MCF 10A (cell line): Measurements from ENCODE around the gene INCA1. TPM values are rescaled to one million over a fixed set of nuclear protein-coding genes. Genes with fewer than 3 reads are reported as not detected.

Source experiments
- BruUV-seq: library from RNA; stranded (reverse); fragments of 400-500 nt; replicated peaks from 2 replicates; lab custom pipeline; 2021; lab: Mats Ljungman, UMichigan
- CTCF ChIA-PET: fragments of 300-600 bp; sonication (Branson Sonifier 250); formaldehyde crosslinking; extraction: SDS; loops from one replicate; lab custom pipeline; 2021; ENCODE audit warnings: antibody characterized with exemption, inconsistent platforms; lab: Yijun Ruan, JAX
- POLR2A ChIA-PET: fragments of 300-600, 350-650 bp; sonication (Branson Sonifier 250); formaldehyde crosslinking; extraction: SDS; loops from one replicate; lab custom pipeline; 2020; ENCODE audit warnings: antibody characterized with exemption, inconsistent platforms; lab: Yijun Ruan, JAX
- DNase-seq: peaks from one replicate; pipeline ENCODE4 v3.0.0-alpha.2; 2018; ENCODE audit not compliant: unreplicated experiment
- H3K27ac Mint-ChIP-seq: one replicate; pipeline ENCODE4 v1.8.0; 2022; ENCODE audit warnings: mild to moderate bottlenecking, low read depth, mixed read lengths; ENCODE audit not compliant: unreplicated experiment
- H3K27me3 Mint-ChIP-seq: one replicate; pipeline ENCODE4 v1.8.0; 2022; ENCODE audit warnings: mixed read lengths; ENCODE audit not compliant: insufficient read depth, unreplicated experiment
- H3K36me3 Mint-ChIP-seq: one replicate; pipeline ENCODE4 v1.8.0; 2022; ENCODE audit warnings: mild to moderate bottlenecking, moderate library complexity, mixed read lengths; ENCODE audit not compliant: insufficient read depth, unreplicated experiment
- H3K4me1 Mint-ChIP-seq: one replicate; pipeline ENCODE4 v1.8.0; 2022; ENCODE audit warnings: mixed read lengths; ENCODE audit not compliant: insufficient read depth, unreplicated experiment
- H3K4me3 Mint-ChIP-seq: one replicate; pipeline ENCODE4 v1.8.0; 2022; ENCODE audit warnings: mild to moderate bottlenecking, moderate library complexity, mixed read lengths; ENCODE audit not compliant: unreplicated experiment
- H3K9me3 Mint-ChIP-seq: one replicate; pipeline ENCODE4 v1.8.0; 2022; ENCODE audit warnings: mixed read lengths; ENCODE audit not compliant: unreplicated experiment
- intact Hi-C: fragments of 100-400 bp; cut with micrococcal nuclease; formaldehyde crosslinking; loops from 2 replicates; pipeline ENCODE4 v1.14.1; 2022
- total RNA-seq: library from RNA; stranded (reverse); gene quantifications from 2 replicates; pipeline ENCODE4 v1.2.3, GENCODE V29; 2022
- TF ChIP-seq, protein P1 (sequence below): fragments of 200-600 bp; IDR thresholded peaks from one replicate; pipeline ENCODE4 v1.8.0; 2022; ENCODE audit warnings: antibody characterized with exemption, mild to moderate bottlenecking; ENCODE audit not compliant: unreplicated experiment

The INCA1 gene
- total RNA-seq, 1 experiment from 2014 or later, result 0.44 TPM

DNA sequence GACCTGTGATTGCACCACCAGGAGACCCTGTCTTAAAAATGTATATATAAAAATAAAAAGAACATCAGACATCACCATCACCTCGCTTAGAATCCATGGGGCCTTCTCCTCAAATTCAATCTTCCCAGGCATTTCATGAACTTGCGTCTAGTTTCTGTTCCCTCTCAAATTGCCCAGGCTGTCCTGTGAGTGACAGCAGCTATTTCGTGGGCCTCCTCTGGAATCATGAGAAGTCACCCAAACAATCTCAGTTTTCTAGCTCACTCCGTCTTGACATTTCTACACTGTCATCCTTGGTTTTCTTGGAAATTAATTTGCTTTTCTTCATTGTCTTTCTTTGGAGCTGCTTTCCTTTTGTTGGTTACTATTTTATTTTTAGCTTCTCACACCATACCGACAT is 30.6 kb upstream of the INCA1 start:
- no peaks in the 10 kb centered on the region for H3K27me3 Mint-ChIP-seq
- no peak overlapping the region for H3K27ac Mint-ChIP-seq
- intact Hi-C loops, result no loop called here
- TF ChIP-seq, protein P1, sequence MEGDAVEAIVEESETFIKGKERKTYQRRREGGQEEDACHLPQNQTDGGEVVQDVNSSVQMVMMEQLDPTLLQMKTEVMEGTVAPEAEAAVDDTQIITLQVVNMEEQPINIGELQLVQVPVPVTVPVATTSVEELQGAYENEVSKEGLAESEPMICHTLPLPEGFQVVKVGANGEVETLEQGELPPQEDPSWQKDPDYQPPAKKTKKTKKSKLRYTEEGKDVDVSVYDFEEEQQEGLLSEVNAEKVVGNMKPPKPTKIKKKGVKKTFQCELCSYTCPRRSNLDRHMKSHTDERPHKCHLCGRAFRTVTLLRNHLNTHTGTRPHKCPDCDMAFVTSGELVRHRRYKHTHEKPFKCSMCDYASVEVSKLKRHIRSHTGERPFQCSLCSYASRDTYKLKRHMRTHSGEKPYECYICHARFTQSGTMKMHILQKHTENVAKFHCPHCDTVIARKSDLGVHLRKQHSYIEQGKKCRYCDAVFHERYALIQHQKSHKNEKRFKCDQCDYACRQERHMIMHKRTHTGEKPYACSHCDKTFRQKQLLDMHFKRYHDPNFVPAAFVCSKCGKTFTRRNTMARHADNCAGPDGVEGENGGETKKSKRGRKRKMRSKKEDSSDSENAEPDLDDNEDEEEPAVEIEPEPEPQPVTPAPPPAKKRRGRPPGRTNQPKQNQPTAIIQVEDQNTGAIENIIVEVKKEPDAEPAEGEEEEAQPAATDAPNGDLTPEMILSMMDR, result no peak
- BruUV-seq, result no TSS peak
- H3K9me3 Mint-ChIP-seq, result no peaks in the 10 kb centered on the region
- H3K4me1 Mint-ChIP-seq, result peaks cover 13% of the 10 kb centered on the region
- H3K4me3 Mint-ChIP-seq, result no peak overlapping the region
- ChIA-PET CTCF (interaction anchor here (0.5 to 0.7 kb wide), 3 partner anchors 17 to 609 kb away, joined by 3 read pairs; no protein-coding TSS in a partner anchor), POLR2A (interaction anchor here (0.7 to 0.8 kb wide), 2 partner anchors 9 to 254 kb away, joined by 3 read pairs; no protein-coding TSS in a partner anchor)
- no peak for DNase-seq
- H3K36me3 Mint-ChIP-seq, result peaks cover 8% of the 10 kb centered on the region

DNA sequence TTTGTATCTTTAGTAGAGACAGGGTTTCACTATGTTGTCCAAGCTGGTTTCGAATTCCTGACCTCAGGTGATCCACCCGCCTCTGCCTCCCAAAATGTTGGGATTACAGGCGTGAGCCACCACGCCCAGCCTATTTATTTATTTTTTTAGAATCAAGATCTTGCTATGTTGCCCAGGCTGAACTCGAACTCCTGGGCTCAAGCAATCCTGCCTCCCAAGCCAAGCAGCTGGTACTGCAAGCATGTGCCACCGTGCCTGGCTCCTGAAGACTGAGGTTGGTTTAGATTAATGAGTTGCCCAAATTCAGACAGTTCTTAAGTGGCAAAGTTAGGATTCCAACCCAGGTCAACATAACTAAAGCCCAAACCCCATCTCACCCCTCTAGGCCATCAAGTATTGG is 30.0 kb upstream of the INCA1 start:
- no TSS peak for BruUV-seq
- peaks cover 13% of the 10 kb centered on the region for H3K4me1 Mint-ChIP-seq
- peaks cover 14% of the 10 kb centered on the region for H3K36me3 Mint-ChIP-seq

DNA sequence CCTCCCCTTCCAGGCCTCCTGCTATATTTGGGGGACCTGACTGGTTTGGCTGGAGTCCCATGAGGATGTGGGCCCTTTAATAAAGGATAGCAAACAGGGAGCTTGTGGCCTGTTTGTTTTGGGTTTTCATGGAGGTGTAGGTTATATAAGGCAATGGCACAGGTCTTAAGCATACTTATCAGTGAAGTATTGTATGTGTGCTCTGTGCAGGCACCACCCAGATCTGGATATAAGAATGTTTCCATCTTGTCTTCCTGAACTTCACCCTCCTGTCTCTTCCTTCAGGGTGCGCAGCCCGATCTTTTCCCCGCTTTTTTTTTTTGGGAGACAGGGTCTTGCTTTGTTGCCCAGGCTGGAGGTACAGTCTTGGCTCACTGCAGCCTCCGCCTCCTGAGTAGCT is 27.3 kb upstream of the INCA1 start:
- Mint-ChIP-seq H3K9me3 (no peaks in the 10 kb centered on the region), H3K4me1 (peaks cover 8% of the 10 kb centered on the region), H3K27me3 (no peaks in the 10 kb centered on the region), H3K4me3 (no peak overlapping the region), H3K36me3 (peaks cover 41% of the 10 kb centered on the region), H3K27ac (no peak overlapping the region)
- POLR2A ChIA-PET, result no interaction called here
- CTCF ChIA-PET, result interaction anchor here (0.6 kb wide), 1 partner anchor 165 kb away, joined by 4 read pairs; no protein-coding TSS in a partner anchor
- TF ChIP-seq, protein P1, result no peak
- DNase-seq, result no peak
- intact Hi-C loops, result no loop called here
- no TSS peak for BruUV-seq

More for the DNA sequence above, 30.0 kb upstream of the INCA1 start:
- no peaks in the 10 kb centered on the region for H3K27me3 Mint-ChIP-seq
- POLR2A ChIA-PET, result interaction anchor here (0.7 to 0.8 kb wide), 3 partner anchors 9 to 349 kb away, joined by 3 read pairs; no protein-coding TSS in a partner anchor
- intact Hi-C loops, result no loop called here
- no peak overlapping the region for H3K27ac Mint-ChIP-seq
- no peak for DNase-seq
- CTCF ChIA-PET, result interaction anchor here (0.6 to 0.7 kb wide), 2 partner anchors 269 to 1412 kb away, joined by 3 to 4 read pairs; no protein-coding TSS in a partner anchor
- H3K9me3 Mint-ChIP-seq, result no peaks in the 10 kb centered on the region
- TF ChIP-seq, protein P1, result no peak
- H3K4me3 Mint-ChIP-seq, result no peak overlapping the region

DNA sequence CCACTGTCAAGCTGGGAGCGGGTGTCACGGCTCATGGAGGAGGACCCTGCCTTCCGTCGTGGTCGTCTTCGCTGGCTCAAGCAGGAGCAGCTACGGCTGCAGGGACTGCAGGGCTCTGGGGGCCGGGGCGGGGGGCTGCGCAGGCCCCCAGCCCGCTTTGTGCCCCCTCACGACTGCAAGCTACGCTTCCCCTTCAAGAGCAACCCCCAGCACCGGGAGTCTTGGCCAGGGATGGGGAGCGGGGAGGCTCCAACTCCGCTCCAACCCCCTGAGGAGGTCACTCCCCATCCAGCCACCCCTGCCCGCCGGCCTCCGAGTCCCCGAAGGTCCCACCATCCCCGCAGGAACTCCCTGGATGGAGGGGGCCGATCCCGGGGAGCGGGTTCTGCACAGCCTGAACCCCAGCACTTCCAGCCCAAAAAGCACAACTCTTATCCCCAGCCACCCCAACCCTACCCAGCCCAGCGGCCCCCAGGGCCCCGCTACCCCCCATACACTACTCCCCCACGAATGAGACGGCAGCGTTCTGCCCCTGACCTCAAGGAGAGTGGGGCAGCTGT is 26.3 kb upstream of the INCA1 start:
- H3K27me3 Mint-ChIP-seq, result no peaks in the 10 kb centered on the region
- POLR2A ChIA-PET, result no interaction called here
- H3K4me3 Mint-ChIP-seq, result no peak overlapping the region
- H3K9me3 Mint-ChIP-seq, result no peaks in the 10 kb centered on the region
- no peak overlapping the region for H3K27ac Mint-ChIP-seq
- CTCF ChIA-PET, result no interaction called here
- peaks cover 12% of the 10 kb centered on the region for H3K4me1 Mint-ChIP-seq
- intact Hi-C loops, result no loop called here
- DNase-seq, result no peak
- peaks cover 48% of the 10 kb centered on the region for H3K36me3 Mint-ChIP-seq
- no TSS peak for BruUV-seq
- TF ChIP-seq, protein P1, result no peak
